PC-9 (cell line): ENCODE measurements around the gene SIPA1L2.
"Not testable (repeated sequence)": the region's sequence is repeated elsewhere in the genome, so short reads cannot be mapped to it uniquely, and the experiment has no call there.

Source experiments
- EZH2 ChIP-seq: fragments of 200-600 bp; sonication (generic); IDR thresholded peaks from 2 replicates; pipeline ENCODE4 v1.8.0; 2017; ENCODE audit warnings: antibody characterized with exemption, low read depth
- TF ChIP-seq, protein P1 (sequence below): fragments of 200-600 bp; sonication (generic); conservative IDR thresholded peaks from 2 replicates; pipeline ENCODE4 v1.6.1; 2017; ENCODE audit warnings: mixed run types, antibody characterized with exemption, mild to moderate bottlenecking, moderate library complexity

GRCh38 chr1:232612836-232613235 lies 17.1 kb downstream of the SIPA1L2 start:
- TF ChIP-seq, protein P1, sequence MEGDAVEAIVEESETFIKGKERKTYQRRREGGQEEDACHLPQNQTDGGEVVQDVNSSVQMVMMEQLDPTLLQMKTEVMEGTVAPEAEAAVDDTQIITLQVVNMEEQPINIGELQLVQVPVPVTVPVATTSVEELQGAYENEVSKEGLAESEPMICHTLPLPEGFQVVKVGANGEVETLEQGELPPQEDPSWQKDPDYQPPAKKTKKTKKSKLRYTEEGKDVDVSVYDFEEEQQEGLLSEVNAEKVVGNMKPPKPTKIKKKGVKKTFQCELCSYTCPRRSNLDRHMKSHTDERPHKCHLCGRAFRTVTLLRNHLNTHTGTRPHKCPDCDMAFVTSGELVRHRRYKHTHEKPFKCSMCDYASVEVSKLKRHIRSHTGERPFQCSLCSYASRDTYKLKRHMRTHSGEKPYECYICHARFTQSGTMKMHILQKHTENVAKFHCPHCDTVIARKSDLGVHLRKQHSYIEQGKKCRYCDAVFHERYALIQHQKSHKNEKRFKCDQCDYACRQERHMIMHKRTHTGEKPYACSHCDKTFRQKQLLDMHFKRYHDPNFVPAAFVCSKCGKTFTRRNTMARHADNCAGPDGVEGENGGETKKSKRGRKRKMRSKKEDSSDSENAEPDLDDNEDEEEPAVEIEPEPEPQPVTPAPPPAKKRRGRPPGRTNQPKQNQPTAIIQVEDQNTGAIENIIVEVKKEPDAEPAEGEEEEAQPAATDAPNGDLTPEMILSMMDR = not testable (repeated sequence)
- TF ChIP-seq EZH2 = not testable (repeated sequence)
